Adrenal gland (tissue), 5 donors: ENCODE results near the gene APOC3.

ENCODE experiments used
- CTCF ChIP-seq, 6 experiments: fragments of 450-650 bp in 4 of 6; fragments of 200-600 bp in 2 of 6; sonication (generic) in 1 of 6; IDR thresholded peaks; 1 replicate in 5 of 6; 2 replicates in 1 of 6; pipeline versions ENCODE4 v1.5.1 to v1.8.0; 2016 to 2021; ENCODE audit warnings: antibody characterized with exemption in 6 of 6, mild to moderate bottlenecking in 2 of 6, moderate library complexity in 1 of 6
- POLR2A ChIP-seq, 2 donors: fragments of 450-650 bp; IDR thresholded peaks; one replicate each; pipeline ENCODE4 v1.6.1; 2017; ENCODE audit warnings: antibody characterized with exemption in 2 of 2, mild to moderate bottlenecking in 2 of 2, moderate library complexity in 1 of 2
- donor health status: DM: no; HTN: no; CAD: no.

- no peak for TF ChIP-seq CTCF (IDR thresholded peaks at IDR 0.05)
- TF ChIP-seq POLR2A (IDR thresholded peaks at IDR 0.05) = no peak
Measured at GRCh38 chr11:116871248-116871647, 41.5 kb downstream of the APOC3 start.
